GM10847 (cell line): ENCODE results near the gene AIMP2.
"Not testable (repeated sequence)": the region's sequence is repeated elsewhere in the genome, so short reads cannot be mapped to it uniquely, and the experiment has no call there.

Experiments used
- POLR2A ChIP-seq: IDR thresholded peaks from 2 replicates; pipeline ENCODE4 v1.6.1; 2011; ENCODE audit not compliant: insufficient read length; ENCODE audit errors: extremely low read depth

Gene AIMP2

DNA sequence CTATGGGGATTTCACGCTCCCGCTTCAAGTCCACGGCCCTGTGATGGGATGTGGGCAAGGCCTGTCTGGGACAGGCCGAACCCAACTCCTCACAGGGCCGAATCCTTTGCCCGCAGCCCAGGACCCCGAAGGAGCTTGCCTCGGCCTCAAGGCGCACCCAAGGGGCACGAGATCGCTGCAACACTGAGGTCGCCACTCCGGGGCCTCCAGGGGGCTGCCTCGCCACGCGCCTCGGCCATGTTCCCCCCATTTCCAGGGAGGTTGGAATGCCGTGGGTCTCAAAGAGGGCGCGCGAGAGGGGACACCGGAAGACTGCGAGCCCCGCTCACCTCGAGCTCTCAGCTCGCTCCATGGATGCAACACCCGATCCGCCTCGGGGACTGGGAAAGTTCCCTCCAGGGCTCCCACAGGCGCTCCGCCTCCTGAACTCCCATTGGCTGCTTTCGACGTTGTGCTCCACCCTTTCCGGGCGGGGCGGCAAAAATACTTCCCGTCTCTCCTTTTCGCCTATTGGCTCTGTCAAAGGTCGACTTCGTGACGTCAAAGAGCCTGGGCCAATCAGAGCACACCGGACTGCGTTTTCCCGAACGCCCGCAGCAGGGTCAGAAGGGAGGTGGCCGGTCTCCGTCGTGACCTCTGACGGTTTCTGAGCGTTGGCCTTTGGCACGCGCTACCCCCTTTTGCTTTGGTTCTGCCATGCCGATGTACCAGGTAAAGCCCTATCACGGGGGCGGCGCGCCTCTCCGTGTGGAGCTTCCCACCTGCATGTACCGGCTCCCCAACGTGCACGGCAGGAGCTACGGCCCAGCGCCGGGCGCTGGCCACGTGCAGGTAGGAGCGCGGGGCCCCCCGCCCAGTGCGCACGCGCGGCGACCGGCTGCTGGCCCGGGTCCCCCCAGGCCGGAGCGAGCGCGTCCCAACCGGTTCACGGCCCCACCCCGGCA lies at the start of gene AIMP2, which contains the start of gene PMS2:
AIMP2 (plus strand) TSS at position 605 of the 944 bp plus-strand sequence; CDS start at position 697, 92 bp downstream.
PMS2 (minus strand) TSS at position 382 of the 944 bp plus-strand sequence; CDS start at position 352, 30 bp downstream.
- TF ChIP-seq POLR2A = peak; percentile 73

GRCh38 chr7:5970347-5970911 lies 38.6 kb upstream of the AIMP2 start, which contains the start of gene RSPH10B:
Gene RSPH10B (minus strand): TSS chr7:5970689. CDS start chr7:5967116, 3,573 bp downstream.
- TF ChIP-seq POLR2A = not testable (repeated sequence)

DNA sequence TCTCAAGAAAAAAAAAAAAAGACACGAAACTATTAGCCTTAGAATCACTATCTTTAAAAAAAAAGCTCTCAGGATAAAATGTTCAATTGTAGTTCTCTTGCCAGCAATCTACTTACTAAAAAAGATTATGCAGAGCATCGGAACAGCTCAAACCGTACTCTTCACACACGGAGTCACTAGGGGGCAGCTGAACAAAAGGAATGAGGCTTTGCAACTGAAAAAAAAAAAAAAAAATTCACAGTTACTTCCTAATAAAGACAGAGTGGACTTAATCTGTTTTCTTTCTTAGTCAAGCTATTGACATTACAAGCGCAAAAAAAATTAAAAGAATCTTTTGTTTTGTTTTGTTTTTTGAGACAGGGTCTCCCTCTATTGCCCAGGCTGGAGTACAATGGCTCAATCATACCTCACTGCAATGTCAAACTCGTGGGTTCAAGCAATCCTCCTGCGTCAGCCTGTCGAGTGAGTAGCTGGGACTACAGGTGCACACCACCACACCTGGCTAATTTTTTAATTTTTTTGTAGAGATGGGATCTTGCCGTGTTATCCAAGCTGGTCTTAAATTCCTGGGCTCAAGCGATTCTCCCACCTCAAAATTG lies 11.8 kb upstream of the AIMP2 start:
- TF ChIP-seq POLR2A = no peak

- TF ChIP-seq POLR2A = no peak
These were observed 1.7 kb upstream of the AIMP2 start for GRCh38 chr7:6007386-6007785.

DNA sequence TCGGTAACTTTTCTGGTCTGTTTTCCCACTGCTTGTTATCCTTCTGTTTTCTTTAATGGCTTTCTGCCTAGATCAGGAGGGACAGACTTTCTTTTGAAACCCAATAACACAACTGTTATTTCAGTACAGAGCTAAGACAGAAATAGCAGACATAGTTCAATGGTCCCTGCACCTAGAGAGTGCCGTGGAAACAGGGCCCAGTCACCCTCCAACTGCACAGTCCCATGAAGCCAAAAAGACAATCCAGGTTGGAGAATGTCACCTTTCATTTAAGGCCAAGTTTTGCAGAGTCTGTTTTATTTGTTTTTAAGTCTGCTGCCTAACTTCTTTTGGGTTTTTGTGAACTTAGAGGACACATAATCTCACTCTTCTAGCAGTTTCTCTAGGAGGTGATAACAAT lies 2.5 kb downstream of the AIMP2 start:
- TF ChIP-seq POLR2A = no peak

- no peak for TF ChIP-seq POLR2A
These were observed 3.5 kb downstream of the AIMP2 start for GRCh38 chr7:6012355-6013104.

DNA sequence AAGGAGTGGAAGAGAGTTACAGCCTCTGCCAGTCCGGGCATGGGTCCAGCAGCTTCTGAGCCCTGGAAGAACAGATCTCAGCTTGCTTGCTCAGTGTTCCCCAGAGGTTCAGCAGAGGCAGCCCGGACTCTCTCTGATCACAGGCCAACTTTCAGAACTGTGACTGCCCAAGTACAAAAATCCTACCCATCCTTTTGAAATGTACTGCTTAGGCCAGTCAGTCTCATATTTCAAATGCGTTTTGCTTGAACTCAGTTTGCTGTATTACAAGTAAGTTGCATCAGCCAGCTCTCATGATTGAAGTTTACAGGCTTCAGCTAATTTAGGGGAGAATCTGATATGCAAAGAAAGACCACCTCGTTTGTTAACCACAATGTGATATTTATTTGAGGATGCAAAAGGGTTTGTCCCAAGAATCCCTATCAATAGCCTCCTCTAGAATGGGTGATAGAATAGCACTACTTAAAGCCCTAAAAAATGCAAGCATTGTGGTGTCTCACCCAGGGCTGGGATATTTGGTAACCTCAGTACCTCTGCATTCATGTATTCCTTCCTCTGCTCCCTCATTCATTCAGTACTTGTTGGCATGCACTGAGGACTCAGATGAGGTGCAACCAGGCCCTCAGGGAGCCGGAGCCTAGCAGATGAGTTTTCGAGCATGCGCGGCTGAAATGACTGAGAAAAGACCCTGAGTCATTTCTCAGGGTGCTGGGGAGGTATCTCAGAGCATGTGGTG lies 7.0 kb downstream of the AIMP2 start:
- TF ChIP-seq POLR2A = no peak

DNA sequence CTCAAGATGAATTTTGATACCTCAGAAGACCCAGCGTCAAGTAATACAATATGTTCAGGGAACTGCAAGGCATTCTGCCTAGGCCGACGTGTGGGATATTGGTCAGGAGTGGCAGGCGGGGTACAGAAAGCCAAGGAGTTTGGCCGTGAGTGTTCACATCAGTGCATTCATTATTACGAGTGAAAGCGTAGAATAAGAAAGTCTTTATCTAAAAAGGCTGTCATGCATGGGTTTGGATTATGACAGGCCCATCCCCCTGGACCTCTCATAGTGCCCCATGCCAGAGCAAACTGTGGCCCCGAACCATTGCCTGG lies 7.5 kb downstream of the AIMP2 start:
- no peak for TF ChIP-seq POLR2A

GRCh38 chr7:6020371-6021286 lies 11.6 kb downstream of the AIMP2 start:
- no peak for TF ChIP-seq POLR2A

DNA sequence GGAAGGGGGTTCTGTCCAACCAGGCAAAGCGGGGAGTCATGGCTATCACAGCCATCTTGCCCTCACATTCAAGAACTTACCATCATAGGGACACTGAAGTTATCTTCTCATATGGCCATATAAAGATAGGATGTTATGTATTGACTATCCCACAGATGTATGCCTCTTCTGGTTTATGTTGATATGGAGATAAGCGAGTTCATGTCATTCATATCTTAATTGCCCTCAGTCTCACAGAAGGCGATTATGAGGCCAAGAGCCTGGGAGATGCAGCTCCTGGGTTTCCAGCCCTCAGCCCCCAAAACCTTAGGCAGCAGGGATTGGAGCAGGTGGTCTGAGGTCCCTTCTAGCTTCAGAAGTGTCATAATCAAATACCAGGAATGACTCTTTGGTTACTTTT lies 13.6 kb downstream of the AIMP2 start:
- no peak for TF ChIP-seq POLR2A

DNA sequence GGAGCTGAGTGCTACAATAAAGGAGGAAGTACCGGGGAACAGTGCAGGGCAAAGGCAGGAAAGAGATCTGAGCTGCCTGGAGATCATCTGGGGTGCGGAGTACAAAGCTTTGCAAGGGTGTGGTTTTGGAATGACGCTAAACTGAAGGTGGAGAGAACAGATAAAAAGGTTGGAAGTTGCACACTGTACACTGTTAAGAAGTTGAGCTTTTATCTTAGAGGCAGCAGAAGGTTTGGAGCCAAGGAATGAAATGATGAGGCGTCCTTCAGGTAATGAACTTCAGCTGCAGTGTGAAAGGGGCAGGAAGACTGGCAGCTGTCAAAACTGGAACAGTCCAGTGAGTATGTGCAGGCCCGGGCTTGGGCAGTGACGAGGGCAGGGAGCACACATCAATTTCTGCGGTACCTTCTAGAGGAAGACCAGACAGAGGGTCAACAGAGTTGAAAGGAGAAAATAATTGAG lies 14.9 kb downstream of the AIMP2 start:
- TF ChIP-seq POLR2A = no peak

DNA sequence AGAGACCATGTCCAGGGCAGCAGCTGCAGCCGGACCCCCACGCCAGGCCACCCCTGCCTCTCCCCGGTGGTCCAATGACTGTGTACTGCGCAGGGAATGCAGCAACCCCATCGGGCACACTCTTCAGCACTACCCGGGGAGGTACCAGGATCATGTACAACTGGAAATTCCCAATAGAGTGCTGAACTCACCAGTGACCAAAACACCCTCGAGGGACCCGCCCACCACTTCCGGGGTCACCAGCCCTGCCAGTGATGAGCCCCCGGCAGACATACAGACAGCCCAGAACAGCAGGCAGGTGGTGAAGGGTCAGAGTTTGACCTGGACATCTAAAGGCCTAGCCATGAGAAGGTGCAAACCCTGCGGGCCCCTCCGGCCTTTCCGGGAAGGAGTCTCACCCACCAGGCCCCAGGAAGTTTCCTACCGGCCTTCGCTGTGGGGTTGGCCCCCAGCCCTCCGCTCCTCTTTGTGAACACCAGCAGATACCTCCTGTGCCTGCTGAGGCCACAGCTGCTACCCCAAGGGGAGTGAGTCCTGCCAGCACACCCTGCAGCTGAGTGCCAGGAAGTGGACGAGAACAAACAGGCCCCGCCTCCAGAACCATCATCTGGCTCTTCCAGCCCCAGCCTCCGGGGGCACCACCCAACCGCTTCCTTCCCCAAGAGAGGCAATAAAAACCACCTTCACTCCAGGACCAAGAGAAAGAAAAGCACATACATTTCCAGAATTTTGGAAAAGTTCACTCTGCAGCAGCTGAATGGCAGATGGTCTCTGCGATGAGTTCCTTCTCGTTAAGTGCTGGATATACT lies 17.1 kb downstream of the AIMP2 start:
- no peak for TF ChIP-seq POLR2A

DNA sequence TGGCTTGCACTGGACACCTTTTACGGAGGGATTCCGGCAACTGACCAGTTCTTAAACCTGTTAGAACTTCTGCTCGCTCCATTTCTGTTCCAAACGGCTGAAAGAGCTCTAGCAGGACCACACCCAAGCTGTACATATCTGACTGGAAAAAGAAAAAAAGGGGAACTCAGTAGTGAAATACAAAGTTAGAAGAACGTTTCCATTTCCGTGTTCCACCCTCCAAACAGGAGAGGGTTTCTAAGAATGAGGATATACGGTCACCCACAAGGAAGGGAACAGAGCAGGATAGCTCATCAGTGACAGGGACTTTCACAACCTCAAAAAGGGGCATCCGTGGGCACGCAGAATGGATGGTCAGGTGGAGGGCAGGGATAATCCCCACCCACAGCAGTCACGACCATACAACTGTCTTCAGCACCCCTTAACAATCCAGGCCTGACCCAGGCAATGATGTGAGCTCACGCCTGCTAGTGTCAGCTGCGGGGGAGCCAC lies 17.8 kb downstream of the AIMP2 start:
- no peak for TF ChIP-seq POLR2A
